ENCODE measurements around the gene ZNF84. TPM values are rescaled to one million over a fixed set of nuclear protein-coding genes. Genes with fewer than 3 reads are reported as not detected.

The ZNF84 gene
- total RNA-seq, 1 experiment from 2014 or later: 28.3 TPM

DNA sequence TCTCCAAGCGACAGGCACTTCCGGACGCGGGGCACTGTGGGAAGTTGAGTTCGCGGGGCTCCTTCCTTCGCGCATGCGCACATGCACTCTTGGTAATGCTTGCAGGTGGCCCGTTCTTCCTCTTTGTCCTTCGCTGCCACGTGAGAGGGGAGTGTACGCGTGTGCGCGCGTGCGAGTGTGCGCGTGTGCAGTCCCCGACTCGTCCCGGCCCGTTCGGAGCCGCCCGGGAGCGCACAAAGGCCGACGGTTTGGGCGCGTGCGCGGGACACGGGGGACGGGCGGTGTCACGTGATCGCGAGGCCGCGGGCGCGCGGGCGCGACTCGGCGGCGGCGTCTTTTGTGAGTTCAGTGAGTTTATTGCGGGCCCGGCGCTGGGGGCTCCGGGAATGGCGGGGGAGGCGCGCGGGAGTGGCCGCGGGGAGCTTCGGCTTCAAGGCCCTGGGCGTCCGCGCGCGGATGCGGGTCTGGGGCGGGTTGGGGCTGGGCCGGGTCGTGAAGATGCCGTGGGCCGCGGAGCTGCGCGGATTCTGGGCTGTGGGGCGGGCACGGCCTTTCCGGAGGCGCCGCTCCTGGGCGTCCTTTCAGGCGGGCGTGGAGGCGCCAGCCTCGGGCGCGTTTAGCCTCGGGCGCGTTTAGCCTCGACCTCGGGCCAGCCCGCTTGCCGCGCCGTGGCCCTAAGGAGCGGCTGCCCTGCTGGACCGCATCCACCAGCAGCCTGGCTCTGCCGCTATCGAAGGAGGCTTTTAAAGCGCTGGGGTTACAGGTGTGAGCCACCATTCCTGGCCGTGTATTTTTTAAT lies at the start of gene ZNF84 (continued):
- TF ChIP-seq GABPB1 (CRISPR knock-in tag; IDR thresholded peaks at IDR 0.05) (peak; percentile 69), ESRRA (CRISPR knock-in tag; IDR thresholded peaks at IDR 0.05; ENCODE audit: borderline replicate concordance) (0 out of 2 replicates have a peak, but pooled peaks have one; percentile 47), TEAD4 (CRISPR knock-in tag; IDR thresholded peaks at IDR 0.05) (peak; percentile 17; the same call in 1 of the 2 replicates), PRDM15 (CRISPR knock-in tag; IDR thresholded peaks at IDR 0.05) (no peak), ERG (CRISPR knock-in tag; IDR thresholded peaks at IDR 0.05) (no peak), ATF1 (CRISPR knock-in tag; IDR thresholded peaks at IDR 0.05) (no peak), ZMAT4 (CRISPR knock-in tag; IDR thresholded peaks at IDR 0.05) (no peak), RELA (CRISPR knock-in tag; IDR thresholded peaks at IDR 0.05; ENCODE audit: borderline replicate concordance) (no peak; the same call in 1 of the 2 replicates), PREB (CRISPR knock-in tag; IDR thresholded peaks at IDR 0.05; ENCODE audit: borderline replicate concordance) (0 out of 2 replicates have a peak, but pooled peaks have one; percentile 0), ZNF219 (CRISPR knock-in tag; IDR thresholded peaks at IDR 0.05; ENCODE audit: borderline replicate concordance) (no peak), CDX4 (CRISPR knock-in tag; IDR thresholded peaks at IDR 0.05; ENCODE audit: borderline replicate concordance) (no peak), ZNF263 (CRISPR knock-in tag; IDR thresholded peaks at IDR 0.05; ENCODE audit: low read depth) (no peak), PRRX2 (CRISPR knock-in tag; IDR thresholded peaks at IDR 0.05) (no peak), ZNF138 (CRISPR knock-in tag; conservative IDR thresholded peaks at IDR 0.05) (no peak), ZBTB21 (CRISPR knock-in tag; IDR thresholded peaks at IDR 0.05; ENCODE audit: borderline replicate concordance) (no peak), NFYB (CRISPR knock-in tag; conservative IDR thresholded peaks at IDR 0.05; ENCODE audit: low read depth) (no peak), SMAD3 (CRISPR knock-in tag; IDR thresholded peaks at IDR 0.05; ENCODE audit: borderline replicate concordance) (peak; percentile 85), ELF4 (CRISPR knock-in tag; IDR thresholded peaks at IDR 0.05; ENCODE audit: low read depth) (no peak), ZNF121 (CRISPR knock-in tag; IDR thresholded peaks at IDR 0.05) (no peak), CREM (CRISPR knock-in tag; IDR thresholded peaks at IDR 0.05) (peak; percentile 66; the same call in 1 of the 2 replicates), IRF2 (CRISPR knock-in tag; IDR thresholded peaks at IDR 0.05; ENCODE audit: borderline replicate concordance, low read depth) (0 out of 2 replicates have a peak, but pooled peaks have one; percentile 55), TEAD1 (CRISPR knock-in tag; IDR thresholded peaks at IDR 0.05) (no peak; the same call in 1 of the 2 replicates), MAX (CRISPR knock-in tag; IDR thresholded peaks at IDR 0.05) (peak; percentile 95), TP53 (CRISPR knock-in tag; IDR thresholded peaks at IDR 0.05) (peak; percentile 85; the same call in 1 of the 2 replicates)
- TF ChIP-seq, protein P1, sequence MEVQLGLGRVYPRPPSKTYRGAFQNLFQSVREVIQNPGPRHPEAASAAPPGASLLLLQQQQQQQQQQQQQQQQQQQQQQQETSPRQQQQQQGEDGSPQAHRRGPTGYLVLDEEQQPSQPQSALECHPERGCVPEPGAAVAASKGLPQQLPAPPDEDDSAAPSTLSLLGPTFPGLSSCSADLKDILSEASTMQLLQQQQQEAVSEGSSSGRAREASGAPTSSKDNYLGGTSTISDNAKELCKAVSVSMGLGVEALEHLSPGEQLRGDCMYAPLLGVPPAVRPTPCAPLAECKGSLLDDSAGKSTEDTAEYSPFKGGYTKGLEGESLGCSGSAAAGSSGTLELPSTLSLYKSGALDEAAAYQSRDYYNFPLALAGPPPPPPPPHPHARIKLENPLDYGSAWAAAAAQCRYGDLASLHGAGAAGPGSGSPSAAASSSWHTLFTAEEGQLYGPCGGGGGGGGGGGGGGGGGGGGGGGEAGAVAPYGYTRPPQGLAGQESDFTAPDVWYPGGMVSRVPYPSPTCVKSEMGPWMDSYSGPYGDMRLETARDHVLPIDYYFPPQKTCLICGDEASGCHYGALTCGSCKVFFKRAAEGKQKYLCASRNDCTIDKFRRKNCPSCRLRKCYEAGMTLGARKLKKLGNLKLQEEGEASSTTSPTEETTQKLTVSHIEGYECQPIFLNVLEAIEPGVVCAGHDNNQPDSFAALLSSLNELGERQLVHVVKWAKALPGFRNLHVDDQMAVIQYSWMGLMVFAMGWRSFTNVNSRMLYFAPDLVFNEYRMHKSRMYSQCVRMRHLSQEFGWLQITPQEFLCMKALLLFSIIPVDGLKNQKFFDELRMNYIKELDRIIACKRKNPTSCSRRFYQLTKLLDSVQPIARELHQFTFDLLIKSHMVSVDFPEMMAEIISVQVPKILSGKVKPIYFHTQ (CRISPR knock-in tag; IDR thresholded peaks at IDR 0.05): no peak
- TF ChIP-seq, protein P2, sequence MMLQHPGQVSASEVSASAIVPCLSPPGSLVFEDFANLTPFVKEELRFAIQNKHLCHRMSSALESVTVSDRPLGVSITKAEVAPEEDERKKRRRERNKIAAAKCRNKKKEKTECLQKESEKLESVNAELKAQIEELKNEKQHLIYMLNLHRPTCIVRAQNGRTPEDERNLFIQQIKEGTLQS (CRISPR knock-in tag; conservative IDR thresholded peaks at IDR 0.05): no peak

All from WTC11 (cell line).